NCI-H2196 treated with DMSO at 0.1 percent for 48 hours (cell line): ENCODE measurements around the gene HOXA9.
A peak's percentile ranks its signal among the peaks of the same experiment; 100 is the strongest.

ENCODE experiments used
- DNase-seq: peaks from one replicate; lab custom pipeline; 2025; ENCODE audit not compliant: unreplicated experiment; lab: John Stamatoyannopoulos, UW

HOXA9 gene

DNA sequence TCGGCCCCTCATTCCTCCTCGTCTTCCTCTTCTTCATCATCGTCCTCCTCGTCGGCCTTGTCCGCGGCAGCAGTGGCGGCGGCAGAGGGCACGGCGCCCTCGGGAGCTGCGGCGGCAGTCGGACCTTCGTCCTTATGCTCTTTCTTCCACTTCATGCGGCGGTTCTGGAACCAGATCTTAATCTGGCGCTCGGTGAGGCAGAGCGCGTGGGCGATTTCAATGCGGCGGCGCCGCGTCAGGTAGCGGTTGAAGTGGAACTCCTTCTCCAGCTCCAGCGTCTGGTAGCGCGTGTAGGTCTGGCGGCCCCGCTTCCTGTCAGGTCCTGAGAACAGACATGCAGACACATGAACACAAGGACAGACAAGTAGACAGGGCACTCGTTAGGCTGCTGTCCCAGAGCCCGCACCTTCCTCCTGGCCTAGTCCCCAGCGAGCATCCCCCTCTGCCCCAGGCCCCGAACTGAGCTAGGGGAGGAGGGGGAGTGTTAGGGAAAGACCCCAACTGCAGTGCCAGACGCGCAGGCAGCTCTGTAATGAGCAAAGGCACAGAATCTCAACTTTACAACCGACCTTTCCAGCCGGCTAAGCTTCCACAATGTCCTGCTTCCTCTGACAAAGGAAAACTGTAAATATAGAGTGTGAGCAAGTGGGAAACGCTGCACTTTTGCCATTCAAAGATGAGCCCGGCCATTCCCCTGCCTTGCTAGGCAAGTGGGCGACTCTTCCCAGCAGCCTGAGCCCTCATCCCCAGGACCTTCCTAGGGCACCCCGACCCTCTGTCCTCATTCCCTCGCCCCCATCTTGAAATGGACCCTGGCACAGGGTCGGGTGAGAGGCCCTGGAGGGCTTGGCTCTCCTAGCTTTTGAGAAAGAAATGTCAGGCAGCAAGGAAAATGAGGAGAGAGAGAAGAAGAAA lies 10.2 kb downstream of the HOXA9 start:
- no peak for DNase-seq

DNA sequence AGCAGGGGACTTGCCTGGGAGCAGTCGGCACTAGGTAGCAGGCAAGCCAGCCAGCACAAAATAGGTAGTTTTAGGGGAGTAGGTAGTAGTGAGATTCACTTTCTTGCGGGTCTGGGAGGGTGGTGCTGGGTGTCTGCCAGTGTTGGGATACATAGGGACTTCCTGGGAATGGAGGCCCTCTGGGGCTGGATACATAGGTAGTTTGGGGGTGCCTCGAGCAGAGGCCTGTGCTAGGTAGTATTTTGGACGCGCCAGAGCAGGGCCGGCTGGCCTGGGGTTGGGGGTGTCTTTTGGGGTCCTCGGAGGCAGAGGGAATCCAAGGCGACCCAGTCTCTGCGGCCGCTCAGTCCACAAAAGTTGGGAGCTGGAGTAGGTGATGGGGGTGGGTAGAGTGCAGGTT lies 11.0 kb downstream of the HOXA9 start:
- DNase-seq: no peak

DNA sequence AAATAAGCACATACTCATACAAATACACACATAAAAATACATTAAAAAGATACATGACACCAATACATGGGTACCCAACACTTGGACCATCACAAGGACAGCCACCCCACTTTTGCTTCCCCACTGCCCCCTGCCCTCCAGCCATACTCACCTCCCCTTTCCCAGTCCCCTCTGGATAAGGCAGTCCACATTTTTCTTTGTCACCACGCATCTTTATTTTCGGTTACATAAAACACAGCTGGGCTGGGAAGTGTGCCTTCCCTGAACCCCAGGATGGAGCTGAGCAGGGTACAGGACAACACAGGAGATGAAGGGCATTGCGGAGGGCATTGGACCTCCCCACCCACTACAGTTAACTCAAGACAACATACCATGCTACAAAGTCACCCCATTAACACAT lies 11.8 kb downstream of the HOXA9 start:
- DNase-seq: no peak

DNA sequence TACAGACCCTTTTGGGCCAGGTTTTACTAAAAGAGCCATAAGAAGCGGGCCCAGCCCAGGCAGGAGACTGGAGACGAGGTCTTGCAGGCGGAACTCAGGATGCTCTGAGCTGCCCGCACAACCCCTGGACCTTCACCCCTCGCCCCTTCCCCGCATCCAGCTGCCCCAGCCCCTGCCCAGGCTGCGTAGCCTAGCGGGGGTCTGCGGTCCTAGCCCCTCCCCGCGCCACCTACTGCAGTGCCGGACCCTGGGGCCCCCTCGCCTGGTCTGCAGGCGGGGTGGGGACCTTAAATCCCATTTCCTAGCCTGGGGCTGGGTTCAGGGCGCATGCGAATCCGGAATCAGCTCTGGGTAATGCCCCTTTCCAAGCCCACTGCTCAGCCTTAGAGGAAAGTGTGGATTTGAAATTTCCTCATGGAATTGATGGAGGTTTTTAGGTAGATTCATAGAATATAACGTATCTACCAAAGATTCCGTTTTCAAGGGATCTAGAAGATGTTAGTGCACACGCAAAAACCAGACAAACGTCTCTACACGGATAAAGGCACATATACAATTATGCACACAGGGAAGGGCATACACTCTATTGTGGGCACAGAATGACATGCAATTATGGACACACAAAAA lies 12.4 kb downstream of the HOXA9 start:
- no peak for DNase-seq

DNA sequence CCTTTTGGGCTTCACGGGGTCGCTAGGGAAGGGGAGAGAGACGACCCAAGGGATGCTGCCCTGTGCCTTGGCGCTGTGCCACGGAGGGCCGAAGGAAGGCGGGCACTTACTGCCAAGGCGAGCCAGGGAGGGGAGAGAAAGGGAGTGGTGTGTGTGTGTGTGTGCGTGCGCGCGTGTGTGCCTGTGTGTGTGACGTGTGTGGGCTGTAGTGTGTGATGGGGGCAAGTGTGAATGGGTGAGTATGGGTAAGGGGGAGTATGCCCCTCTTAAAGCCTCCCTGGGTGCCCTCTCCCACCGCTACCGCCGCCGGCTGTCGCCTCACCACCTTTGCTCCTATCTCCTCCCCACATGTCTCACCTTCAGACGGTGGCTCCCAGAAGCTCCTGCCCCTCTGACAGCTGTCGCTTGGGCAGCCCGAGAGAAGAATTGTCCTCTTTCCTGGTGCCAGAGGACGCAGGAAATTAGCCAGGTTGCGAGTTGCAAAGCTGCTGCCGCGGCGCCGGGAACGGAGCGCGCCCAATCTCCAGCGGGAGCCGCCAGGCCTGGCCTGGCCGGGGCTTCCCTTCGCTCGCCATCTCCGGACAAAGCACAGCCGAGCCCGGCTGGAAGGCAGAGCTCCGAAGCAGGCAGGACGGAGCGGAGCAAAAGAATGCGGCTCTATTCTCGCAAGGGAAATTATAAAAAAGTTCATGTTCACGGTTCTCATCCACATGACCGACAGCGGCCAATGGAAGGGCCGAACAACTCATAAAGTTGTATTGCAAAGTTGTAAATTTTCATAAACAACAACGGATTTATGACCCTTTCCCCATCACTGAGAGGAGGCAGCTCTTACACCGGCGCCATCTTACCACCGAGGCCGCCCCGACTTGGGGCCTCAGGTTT lies 13.2 kb downstream of the HOXA9 start, which contains the start of gene HOXA3:
HOXA3 (minus strand) TSS at position 653 of the 885 bp plus-strand sequence. CDS start 41,943 bp downstream, outside the sequence.
- DNase-seq: no peak

DNA sequence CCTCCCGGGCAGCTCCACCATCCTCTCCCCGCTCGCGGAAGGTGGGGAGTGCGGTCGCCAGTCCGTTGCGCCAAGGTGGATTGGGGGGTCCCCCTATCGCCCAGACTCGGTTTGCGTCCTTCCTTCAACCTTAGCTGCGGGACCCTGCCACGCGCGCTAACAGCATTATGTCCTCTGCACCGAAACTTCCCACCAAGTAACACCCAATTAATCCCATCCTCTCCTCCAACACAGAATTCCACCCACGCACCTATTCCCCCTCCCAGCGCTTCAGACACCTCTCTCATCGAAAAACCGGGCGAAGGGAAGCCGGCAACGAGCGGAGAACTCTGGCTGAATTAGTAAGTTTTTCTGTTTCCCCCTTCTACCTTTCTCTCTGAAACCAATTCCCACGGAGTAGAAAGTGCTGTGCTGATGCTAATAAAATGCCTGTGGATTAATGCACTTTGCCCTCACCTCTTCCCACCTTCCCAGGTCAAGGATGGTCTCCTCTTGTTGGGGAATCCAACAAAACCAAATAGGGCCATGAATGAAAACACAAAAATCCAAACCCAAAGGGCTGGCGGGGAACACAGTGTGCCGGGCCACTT lies 13.9 kb downstream of the HOXA9 start:
- no peak for DNase-seq

DNA sequence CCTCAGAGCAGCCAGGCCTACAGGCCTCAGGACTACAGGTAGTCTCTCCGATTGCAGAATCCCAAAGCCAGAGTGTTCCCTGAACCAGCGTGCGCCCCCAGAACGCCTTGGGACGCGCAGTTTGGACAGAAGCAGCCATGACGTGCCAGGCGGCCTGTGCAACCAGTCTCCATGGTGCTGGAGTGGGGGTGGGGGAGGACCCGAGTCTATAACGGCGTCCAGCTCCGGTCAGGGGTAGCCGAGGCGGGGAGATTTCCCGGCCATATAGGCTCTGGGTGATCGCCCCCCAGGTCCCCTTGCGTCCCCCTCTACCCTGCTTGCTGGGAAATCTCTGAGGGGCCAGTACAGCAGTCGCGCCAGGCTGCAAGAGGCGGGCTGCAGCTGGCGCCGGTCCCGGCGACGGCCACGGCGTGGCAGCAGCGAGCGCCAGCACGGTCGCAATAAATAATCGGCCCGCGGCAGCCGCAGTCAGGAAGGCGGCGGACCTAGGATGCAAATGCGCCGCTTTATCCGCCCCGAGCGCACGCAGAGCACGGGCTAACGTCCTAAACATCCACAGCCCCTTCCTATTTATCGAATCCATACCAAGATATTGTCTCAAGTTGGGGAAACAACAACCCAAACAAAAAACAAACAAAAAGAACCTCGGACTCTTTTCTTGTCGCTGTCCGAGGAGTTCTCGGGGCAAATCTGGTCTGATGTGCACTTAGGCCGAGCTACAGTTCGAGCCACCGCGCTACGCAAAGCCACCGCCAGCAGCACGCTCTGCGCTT lies 14.6 kb downstream of the HOXA9 start:
- DNase-seq: peak; percentile 62

DNA sequence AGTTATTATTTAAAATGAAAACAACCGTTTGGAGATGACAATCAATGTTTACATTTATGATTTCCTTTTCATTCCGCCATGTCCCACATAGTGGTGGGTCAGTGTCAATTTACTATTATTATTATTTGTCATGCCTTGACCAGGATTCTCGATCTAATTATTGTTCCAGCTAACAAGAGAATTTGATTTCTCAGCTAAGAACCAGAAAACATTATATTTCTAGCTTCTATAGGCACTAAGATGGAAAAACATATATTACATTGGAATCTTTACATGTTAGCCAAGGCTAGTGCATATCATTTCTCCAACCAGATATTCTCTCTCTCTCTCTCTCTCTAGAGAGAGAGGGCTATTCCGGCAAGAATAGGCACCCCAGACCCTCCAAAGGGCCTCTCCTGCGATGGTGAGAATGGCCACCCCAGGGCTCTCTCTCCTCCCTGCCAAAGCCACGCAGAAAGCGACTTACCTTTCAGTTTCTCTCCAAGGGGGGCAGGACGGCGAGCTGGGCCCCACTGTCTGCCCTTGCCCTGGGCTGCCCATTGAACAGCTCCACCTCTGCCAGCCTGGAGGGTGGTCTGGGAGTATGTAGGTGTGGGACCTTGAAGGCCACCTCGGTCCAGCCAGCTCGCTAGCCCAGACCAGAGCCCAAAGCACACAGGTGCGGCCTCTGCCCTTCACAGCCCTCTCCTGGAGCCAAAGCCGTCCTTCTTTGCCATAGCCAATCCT lies 15.3 kb downstream of the HOXA9 start:
- peak; percentile 43 for DNase-seq

DNA sequence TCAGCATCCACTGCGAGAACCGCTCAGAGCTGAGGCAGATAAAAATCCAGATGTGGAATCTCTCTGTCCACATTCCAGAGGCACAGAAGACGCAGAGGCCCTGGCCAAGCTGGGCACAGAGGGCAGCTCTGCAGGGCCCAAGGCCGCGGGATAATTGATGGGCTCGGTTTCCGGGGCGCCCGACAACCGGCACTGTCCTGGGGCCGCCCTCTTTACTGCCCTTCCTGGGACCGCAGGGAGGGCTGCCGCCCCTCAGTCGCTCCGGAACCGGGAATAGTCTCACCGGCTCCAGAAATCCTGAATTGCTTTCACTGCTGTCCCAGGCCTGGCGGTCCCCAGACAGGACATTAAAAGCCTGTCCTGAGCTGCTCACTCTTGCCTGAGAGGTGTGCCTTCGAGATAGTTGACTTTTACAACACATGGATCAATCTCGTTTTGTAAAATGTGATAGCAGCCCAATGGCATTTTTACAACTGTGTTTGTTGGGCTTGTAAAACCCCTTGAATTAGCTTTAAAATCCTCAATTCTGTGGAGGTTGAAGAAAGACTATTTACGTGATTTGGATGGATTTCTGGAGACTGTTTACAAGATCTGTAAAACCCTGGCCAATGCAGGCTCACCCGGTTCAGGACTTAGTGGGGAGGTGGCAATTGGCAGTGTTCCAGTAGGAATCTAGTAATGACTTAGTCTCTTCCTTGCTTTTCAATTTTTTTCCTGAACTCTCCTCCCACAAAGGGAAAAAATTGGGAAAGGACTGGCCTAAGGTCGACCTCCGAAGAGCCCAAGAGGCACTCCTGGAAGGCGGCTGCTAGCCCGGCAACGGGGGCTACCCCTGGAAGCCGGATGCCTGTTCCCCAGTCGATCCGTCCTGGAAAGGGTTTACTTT lies 16.3 kb downstream of the HOXA9 start:
- no peak for DNase-seq

DNA sequence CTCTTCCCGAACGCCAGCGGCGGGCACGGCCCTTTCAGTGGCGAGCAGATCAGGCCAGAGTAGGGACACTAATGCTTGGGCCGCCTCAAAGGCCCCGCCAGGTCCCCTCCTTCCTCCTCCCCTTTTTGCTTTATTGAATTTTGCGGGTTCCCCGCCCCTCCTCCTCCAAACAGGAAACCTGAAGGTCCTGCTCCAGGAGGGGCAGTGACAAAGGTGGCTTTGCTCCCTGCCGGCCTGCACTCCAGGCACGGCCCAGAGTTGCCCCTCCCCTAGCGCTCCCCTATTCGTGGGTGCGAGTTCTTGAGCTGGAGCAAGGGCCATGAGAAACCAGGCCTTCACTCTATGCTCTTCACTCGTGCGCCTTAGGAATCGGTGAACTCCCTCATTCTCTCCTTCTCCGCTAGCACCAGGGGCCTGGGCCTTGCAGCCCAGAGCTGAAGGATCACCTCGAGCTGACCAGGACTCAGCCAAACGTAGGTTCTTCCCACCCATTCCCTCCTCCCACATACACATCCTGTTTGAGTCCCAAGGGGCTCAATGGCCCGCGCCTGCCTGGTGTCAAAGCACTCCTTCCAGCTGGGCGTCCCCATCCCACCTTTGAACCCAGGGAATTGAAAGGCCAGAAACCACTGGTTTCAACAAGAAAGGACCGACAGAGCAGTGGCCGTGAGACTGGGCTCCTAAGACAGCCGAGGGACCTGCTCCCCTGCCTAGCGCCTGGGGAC lies 17.1 kb downstream of the HOXA9 start:
- DNase-seq: no peak

DNA sequence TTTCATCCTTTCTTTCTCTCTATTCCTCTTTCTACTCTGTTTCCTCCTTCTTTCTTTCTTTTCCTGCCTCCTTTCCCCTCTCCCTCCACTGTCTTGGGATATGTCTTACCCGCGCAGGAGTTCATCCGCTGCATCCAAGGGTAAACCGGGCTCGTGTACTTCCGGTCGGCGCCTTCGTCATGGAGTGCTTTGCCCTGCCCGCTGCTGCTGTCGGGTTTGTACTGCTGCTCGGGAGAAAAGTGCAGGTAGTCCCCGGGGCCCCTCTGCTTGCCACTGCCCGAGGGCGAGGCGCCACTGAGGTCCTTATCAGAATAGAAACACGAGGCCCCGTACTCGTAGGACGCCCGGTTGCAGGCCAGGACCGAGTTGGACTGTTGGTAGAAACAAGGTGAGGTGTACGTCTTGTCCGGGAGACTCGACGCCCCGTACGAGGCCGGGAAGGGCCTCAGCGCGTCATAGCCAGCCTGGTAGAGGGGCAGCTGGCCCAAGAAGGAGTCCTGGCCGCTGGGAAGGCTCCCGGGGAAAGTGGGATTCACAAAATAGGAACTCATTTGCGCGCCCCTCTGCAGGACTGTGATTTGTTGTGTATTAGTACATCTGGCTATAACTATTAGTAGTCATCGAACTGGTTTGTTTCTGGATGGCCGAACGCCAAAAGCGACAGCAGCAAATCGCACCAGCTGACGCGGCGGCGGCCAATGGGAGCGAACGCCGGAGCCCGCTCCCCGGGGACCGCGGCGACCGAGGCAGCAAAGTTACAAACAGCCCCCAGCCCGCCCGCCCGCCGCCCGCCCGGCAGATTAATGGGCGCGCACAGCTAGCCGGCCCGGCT lies 17.9 kb downstream of the HOXA9 start, which contains the start of gene HOXA6:
HOXA6 (minus strand) TSS at position 576 of the 832 bp plus-strand sequence; CDS start at position 551, 25 bp downstream.
- no peak for DNase-seq

DNA sequence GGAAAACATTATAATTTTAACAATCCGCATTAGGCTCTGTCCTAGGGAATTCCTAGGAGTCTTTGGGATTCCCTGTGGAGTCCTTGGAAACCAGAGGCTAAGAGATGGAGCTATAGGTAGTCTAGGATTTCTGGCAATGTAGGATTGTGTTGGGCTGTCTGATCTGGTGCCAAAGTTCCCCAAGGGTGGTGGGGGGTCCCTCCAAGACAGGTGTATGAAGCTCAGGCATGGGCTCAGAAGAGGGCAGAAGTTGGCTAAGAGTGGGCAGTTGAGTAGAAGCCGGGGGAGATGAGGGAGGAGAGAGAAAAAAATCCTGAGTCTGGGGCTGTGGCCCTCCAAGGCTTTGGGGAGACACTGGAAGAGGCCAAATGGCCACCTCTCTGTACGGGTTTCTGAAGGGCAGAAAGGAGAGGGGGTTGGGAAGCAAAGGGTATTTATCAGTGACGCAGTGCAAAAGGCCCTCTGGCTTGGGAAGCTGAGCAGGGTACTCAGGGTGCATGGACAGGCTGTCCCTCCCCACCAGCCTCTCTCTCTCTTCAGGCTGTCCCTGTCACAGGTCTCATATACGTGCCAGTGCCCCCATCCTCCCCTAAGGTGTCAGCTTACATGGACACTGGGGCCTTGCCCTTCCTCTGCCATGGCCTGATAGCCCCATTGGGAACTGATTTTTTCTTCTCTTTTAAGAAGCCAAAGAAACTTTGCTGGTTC lies 18.7 kb downstream of the HOXA9 start:
- DNase-seq: no peak

DNA sequence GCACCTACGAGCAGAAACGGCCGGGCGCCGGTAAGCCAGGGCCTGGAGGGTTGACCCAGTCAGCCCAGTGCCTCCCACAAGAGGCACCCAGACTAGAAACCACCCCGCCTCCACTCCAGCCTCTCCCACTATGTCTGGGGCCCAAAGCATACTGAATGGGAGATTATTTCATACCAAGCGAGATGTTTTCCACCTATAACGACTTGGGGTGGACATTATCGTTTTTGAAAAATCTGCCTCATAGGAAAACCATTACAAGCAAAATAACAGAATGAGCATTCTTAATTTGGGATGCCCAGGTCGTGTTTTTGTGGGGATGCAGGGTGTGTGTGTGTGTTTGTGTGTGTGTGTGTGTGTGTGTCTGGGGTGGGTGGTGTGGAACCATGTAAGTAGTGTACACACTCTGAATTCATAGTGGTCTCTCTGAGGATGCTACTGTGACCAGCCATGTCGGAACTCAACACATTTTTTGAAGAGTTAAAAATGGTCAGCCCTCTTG lies 19.4 kb downstream of the HOXA9 start:
- no peak for DNase-seq

DNA sequence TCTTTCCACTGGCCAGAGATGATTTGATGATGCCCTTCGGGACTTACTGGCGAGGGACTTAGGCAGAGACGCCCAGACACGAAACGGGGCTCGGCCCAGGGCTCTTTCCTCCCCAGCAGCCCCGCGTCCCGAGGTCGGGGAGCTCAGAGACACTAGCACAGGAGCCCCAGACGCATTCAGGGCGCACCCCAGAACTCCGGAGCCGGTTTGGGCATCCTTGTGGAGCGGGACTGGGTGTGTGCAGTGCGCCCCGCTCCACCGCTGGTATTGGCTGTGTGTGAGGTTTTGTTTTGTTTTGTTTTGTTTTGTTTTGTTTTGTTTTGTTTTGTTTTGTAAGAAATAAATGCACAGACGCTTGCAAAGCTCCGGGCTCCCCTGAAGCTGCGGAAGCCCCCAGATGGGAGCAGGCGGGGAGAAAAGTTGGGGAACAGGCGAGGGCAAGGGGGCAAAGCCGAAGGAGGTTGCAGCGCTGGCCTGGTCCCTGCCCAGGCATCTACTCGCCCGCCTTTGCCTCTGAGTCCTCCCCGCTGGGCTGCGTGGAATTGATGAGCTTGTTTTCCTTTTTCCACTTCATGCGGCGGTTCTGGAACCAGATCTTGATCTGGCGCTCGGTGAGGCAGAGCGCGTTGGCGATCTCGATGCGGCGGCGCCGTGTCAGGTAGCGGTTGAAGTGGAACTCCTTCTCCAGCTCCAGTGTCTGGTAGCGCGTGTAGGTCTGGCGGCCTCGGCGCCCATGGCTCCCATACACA lies 20.0 kb downstream of the HOXA9 start:
- DNase-seq: no peak

DNA sequence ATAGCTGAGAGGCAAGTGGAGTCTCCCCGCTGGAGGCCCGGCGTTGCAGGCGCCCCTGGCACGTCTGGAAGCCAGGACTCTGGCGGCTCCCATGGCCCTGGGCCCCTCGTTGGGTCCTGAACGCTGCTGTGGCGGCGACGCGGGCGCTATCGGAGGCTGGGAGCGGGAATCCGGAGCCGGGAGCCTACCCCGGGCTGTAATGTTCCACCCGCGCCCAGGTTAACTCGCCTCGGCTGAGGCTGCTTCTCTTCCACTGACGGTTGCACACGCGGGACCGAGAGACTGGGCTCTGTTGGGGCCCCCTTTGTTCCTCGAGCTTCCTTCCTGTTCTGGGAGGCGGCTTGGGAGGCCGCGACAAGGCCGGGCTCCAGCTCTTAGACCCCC lies 20.6 kb downstream of the HOXA9 start:
- DNase-seq: no peak
